Osteocyte (in vitro differentiated cells): Measurements from ENCODE around the gene BMPR1B. TPM values are rescaled to one million over a fixed set of nuclear protein-coding genes. Genes with fewer than 3 reads are reported as not detected.

Experiments
- DNase-seq: peaks from one replicate; pipeline ENCODE4 v3.0.0; 2021; ENCODE audit warnings: mixed read lengths; ENCODE audit not compliant: unreplicated experiment; ENCODE audit errors: extremely low spot score
- H3K27ac Mint-ChIP-seq: one replicate; pipeline ENCODE4 v1.8.0; 2021; ENCODE audit warnings: mild to moderate bottlenecking, mixed read lengths; ENCODE audit not compliant: unreplicated experiment
- H3K27me3 Mint-ChIP-seq: one replicate; pipeline ENCODE4 v1.8.0; 2021; ENCODE audit warnings: mixed read lengths; ENCODE audit not compliant: unreplicated experiment
- H3K36me3 Mint-ChIP-seq: one replicate; pipeline ENCODE4 v1.8.0; 2021; ENCODE audit warnings: mixed read lengths; ENCODE audit not compliant: unreplicated experiment
- H3K4me1 Mint-ChIP-seq: one replicate; pipeline ENCODE4 v1.8.0; 2021; ENCODE audit warnings: mixed read lengths; ENCODE audit not compliant: unreplicated experiment
- H3K4me3 Mint-ChIP-seq: one replicate; pipeline ENCODE4 v1.8.0; 2021; ENCODE audit warnings: mild to moderate bottlenecking, moderate library complexity, mixed read lengths; ENCODE audit not compliant: unreplicated experiment
- H3K9me3 Mint-ChIP-seq: one replicate; pipeline ENCODE4 v1.8.0; 2021; ENCODE audit warnings: mixed read lengths; ENCODE audit not compliant: unreplicated experiment
- CTCF ChIP-seq: fragments of 200-600 bp; sonication (generic); IDR thresholded peaks from 2 replicates; pipeline ENCODE4 v1.5.0; 2021; ENCODE audit warnings: antibody characterized with exemption, mild to moderate bottlenecking, moderate library complexity
- total RNA-seq: library from RNA; stranded (reverse); gene quantifications from 2 replicates; pipeline ENCODE4 v1.2.1, GENCODE V29; 2021

Gene BMPR1B
- total RNA-seq, 1 donor from 2014 or later: 1.5 TPM

- Mint-ChIP-seq H3K4me3 (no peak overlapping the region), H3K36me3 (no peaks in the 10 kb centered on the region), H3K9me3 (peaks cover 8% of the 10 kb centered on the region), H3K4me1 (no peaks in the 10 kb centered on the region), H3K27me3 (no peaks in the 10 kb centered on the region), H3K27ac (no peak overlapping the region)
- no peak for TF ChIP-seq CTCF
- no peak for DNase-seq
Observed at GRCh38 chr4:94721310-94721709, 36.4 kb upstream of the BMPR1B start.

- Mint-ChIP-seq H3K27me3 (peaks cover 5% of the 10 kb centered on the region), H3K27ac (no peak overlapping the region), H3K9me3 (peaks cover 8% of the 10 kb centered on the region), H3K36me3 (no peaks in the 10 kb centered on the region), H3K4me1 (no peaks in the 10 kb centered on the region), H3K4me3 (no peak overlapping the region)
- no peak for TF ChIP-seq CTCF
- DNase-seq: no peak
Observed at GRCh38 chr4:94722270-94722669, 35.5 kb upstream of the BMPR1B start.

GRCh38 chr4:94722748-94723147 is 35.0 kb upstream of the BMPR1B start:
- no peak for DNase-seq

GRCh38 chr4:94724016-94724790 is 33.6 kb upstream of the BMPR1B start:
- no peak overlapping the region for H3K4me3 Mint-ChIP-seq
- TF ChIP-seq CTCF: no peak
- H3K27ac Mint-ChIP-seq: no peak overlapping the region
- DNase-seq: no peak
- peaks cover 9% of the 10 kb centered on the region for H3K27me3 Mint-ChIP-seq
- no peaks in the 10 kb centered on the region for H3K36me3 Mint-ChIP-seq
- H3K4me1 Mint-ChIP-seq: no peaks in the 10 kb centered on the region
- H3K9me3 Mint-ChIP-seq: peaks cover 6% of the 10 kb centered on the region

More at GRCh38 chr4:94722748-94723147, 35.0 kb upstream of the BMPR1B start:
- Mint-ChIP-seq H3K36me3 (no peaks in the 10 kb centered on the region), H3K4me3 (no peak overlapping the region), H3K9me3 (peaks cover 8% of the 10 kb centered on the region), H3K27ac (no peak overlapping the region), H3K4me1 (no peaks in the 10 kb centered on the region), H3K27me3 (peaks cover 6% of the 10 kb centered on the region)
- TF ChIP-seq CTCF: no peak

- Mint-ChIP-seq H3K4me3 (no peak overlapping the region), H3K4me1 (no peaks in the 10 kb centered on the region), H3K36me3 (no peaks in the 10 kb centered on the region), H3K27me3 (peaks cover 9% of the 10 kb centered on the region), H3K9me3 (no peaks in the 10 kb centered on the region), H3K27ac (no peak overlapping the region)
- TF ChIP-seq CTCF: no peak
- no peak for DNase-seq
Observed at GRCh38 chr4:94726524-94727123, 31.1 kb upstream of the BMPR1B start.
